PC-9 (cell line): Measurements from ENCODE around the gene MPHOSPH8. TPM values are rescaled to one million over a fixed set of nuclear protein-coding genes. Genes with fewer than 3 reads are reported as not detected.
"Not testable (repeated sequence)": the region's sequence is repeated elsewhere in the genome, so short reads cannot be mapped to it uniquely, and the experiment has no call there.

Experiments used
- BruUV-seq: library from RNA; stranded (reverse); fragments of 400-500 nt; replicated peaks from 2 replicates; lab custom pipeline; 2021; lab: Mats Ljungman, UMichigan
- CTCF ChIA-PET: fragments of 300-600 bp; sonication (Branson Sonifier 250); formaldehyde crosslinking; loops from one replicate; lab custom pipeline; 2022; ENCODE audit warnings: antibody characterized with exemption; lab: Charles Lee
- POLR2A ChIA-PET: fragments of 300-600 bp; sonication (Branson Sonifier 250); formaldehyde crosslinking; loops from one replicate; lab custom pipeline; 2022; ENCODE audit warnings: antibody characterized with exemption; ENCODE audit not compliant: unreplicated experiment; lab: Charles Lee
- DNase-seq, 2 experiments: peaks; one replicate each; pipeline versions ENCODE4 v3.0.0 to v3.0.0-alpha.2; 2015 to 2022; ENCODE audit warnings: mixed read lengths in 1 of 2
- H2AFZ ChIP-seq: fragments of 200-600 bp; sonication (generic); 2 replicates; pipeline ENCODE4 v1.8.1; 2017; ENCODE audit warnings: antibody characterized with exemption
- H3F3A ChIP-seq: fragments of 200-600 bp; sonication (generic); 2 replicates; pipeline ENCODE4 v1.8.1; 2017; ENCODE audit warnings: antibody characterized with exemption, mild to moderate bottlenecking, low read depth; ENCODE audit not compliant: insufficient read depth
- H3K27ac ChIP-seq: fragments of 200-600 bp; sonication (generic); 2 replicates; pipeline ENCODE4 v1.6.1; 2016; ENCODE audit warnings: mixed run types
- H3K27me3 ChIP-seq: fragments of 200-600 bp; sonication (generic); 2 replicates; pipeline ENCODE4 v1.6.1; 2016; ENCODE audit warnings: low read depth, mixed run types; ENCODE audit not compliant: insufficient read depth
- H3K36me3 ChIP-seq: fragments of 200-600 bp; sonication (generic); 2 replicates; pipeline ENCODE4 v1.6.1; 2016; ENCODE audit warnings: low read depth, mixed run types
- H3K4me1 ChIP-seq: fragments of 200-600 bp; sonication (generic); replicated peaks from 2 replicates; pipeline ENCODE4 v1.6.1; 2016; ENCODE audit warnings: mixed run types; ENCODE audit not compliant: insufficient read depth
- H3K4me2 ChIP-seq: fragments of 200-600 bp; sonication (generic); 2 replicates; pipeline ENCODE4 v1.6.1; 2017; ENCODE audit warnings: mixed run types
- H3K4me3 ChIP-seq: fragments of 200-600 bp; sonication (generic); 2 replicates; pipeline ENCODE4 v1.6.1; 2016; ENCODE audit warnings: mixed run types
- H3K79me2 ChIP-seq: fragments of 200-600 bp; sonication (generic); 2 replicates; pipeline ENCODE4 v1.6.1; 2017; ENCODE audit warnings: low read depth, mixed run types
- H3K9me2 ChIP-seq: fragments of 200-600 bp; sonication (generic); 2 replicates; pipeline ENCODE4 v1.8.1; 2017; ENCODE audit warnings: mild to moderate bottlenecking; ENCODE audit not compliant: insufficient read depth
- H3K9me3 ChIP-seq: fragments of 200-600 bp; sonication (generic); 2 replicates; pipeline ENCODE4 v1.8.1; 2016; ENCODE audit warnings: low read depth; ENCODE audit not compliant: insufficient read depth
- H4K20me1 ChIP-seq: fragments of 200-600 bp; sonication (generic); 2 replicates; pipeline ENCODE4 v1.8.1; 2017; ENCODE audit not compliant: insufficient read depth
- EZH2 ChIP-seq: fragments of 200-600 bp; sonication (generic); IDR thresholded peaks from 2 replicates; pipeline ENCODE4 v1.8.0; 2017; ENCODE audit warnings: antibody characterized with exemption, low read depth
- intact Hi-C: fragments of 100-400 bp; cut with micrococcal nuclease; formaldehyde crosslinking; loops from one replicate; pipeline ENCODE4 v1.10.0; 2022; ENCODE audit not compliant: unreplicated experiment
- total RNA-seq: library from RNA; stranded (reverse); gene quantifications from 2 replicates; pipeline ENCODE4 v1.2.3, GENCODE V29; 2021
- TF ChIP-seq, protein P1 (sequence below): fragments of 200-600 bp; sonication (generic); conservative IDR thresholded peaks from 2 replicates; pipeline ENCODE4 v1.6.1; 2017; ENCODE audit warnings: mixed run types, antibody characterized with exemption, mild to moderate bottlenecking, moderate library complexity

MPHOSPH8 gene
- total RNA-seq, 1 experiment from 2014 or later = 17.0 TPM

DNA sequence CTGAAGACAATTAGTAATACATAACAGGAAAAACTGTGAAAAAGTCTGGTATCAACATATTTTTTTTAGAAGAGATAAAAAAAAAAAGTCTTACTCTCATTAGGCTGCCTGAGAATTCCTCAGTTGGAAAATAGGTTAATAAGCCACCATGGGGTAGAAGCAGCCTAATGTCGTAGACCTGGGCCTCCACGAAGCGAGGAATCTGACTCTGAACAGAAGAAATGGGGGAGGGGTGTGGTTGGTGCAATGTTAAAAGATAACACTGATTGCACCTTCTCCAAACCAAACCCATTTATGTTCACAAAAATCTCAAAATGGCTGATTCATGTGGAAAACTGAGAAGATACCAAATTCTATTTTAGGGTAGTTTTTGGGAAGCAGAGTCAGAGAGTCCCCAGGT is 62.4 kb downstream of the MPHOSPH8 start:
- Histone ChIP-seq H2AFZ (no peak overlapping the region), H3K4me1 (no peaks in the 10 kb centered on the region; the same call in 1 of the 2 replicates), H3K4me2 (no peak overlapping the region), H3K79me2 (peaks cover 26% of the 10 kb centered on the region; the same call in 1 of the 2 replicates), H3K36me3 (peaks cover 4% of the 10 kb centered on the region; the same call in 1 of the 2 replicates), H3K9me3 (no peaks in the 10 kb centered on the region), H3K27me3 (no peaks in the 10 kb centered on the region), H3K27ac (no peak overlapping the region), H3F3A (peaks cover 17% of the 10 kb centered on the region), H3K4me3 (no peak overlapping the region), H4K20me1 (no peaks in the 10 kb centered on the region; the same call in none of the 2 replicates), H3K9me2 (no peaks in the 10 kb centered on the region)
- no peak for DNase-seq
- ChIA-PET CTCF (no interaction called here), POLR2A (no interaction called here)
- no peak for TF ChIP-seq EZH2
- TF ChIP-seq, protein P1, sequence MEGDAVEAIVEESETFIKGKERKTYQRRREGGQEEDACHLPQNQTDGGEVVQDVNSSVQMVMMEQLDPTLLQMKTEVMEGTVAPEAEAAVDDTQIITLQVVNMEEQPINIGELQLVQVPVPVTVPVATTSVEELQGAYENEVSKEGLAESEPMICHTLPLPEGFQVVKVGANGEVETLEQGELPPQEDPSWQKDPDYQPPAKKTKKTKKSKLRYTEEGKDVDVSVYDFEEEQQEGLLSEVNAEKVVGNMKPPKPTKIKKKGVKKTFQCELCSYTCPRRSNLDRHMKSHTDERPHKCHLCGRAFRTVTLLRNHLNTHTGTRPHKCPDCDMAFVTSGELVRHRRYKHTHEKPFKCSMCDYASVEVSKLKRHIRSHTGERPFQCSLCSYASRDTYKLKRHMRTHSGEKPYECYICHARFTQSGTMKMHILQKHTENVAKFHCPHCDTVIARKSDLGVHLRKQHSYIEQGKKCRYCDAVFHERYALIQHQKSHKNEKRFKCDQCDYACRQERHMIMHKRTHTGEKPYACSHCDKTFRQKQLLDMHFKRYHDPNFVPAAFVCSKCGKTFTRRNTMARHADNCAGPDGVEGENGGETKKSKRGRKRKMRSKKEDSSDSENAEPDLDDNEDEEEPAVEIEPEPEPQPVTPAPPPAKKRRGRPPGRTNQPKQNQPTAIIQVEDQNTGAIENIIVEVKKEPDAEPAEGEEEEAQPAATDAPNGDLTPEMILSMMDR = no peak
- intact Hi-C loops = no loop called here
- no TSS peak for BruUV-seq

DNA sequence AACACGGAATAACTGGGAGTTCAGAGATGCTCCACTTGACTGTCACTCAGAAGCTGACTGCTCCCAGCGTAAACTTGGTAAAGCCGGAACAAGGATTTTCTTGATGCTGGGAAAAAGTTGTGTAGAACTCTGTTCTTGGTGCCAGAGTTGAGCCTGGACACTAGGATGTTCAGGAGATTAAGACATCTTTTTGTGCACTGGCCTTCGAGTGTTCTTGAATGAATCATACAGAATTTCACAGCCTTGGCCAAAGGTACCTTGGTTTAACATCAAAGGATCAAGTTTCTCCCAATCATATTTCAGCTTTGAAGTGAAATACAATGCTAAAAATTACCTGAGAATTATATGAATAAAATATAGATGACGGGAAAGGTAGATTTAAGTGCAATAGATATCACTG is 67.5 kb downstream of the MPHOSPH8 start:
- H4K20me1 ChIP-seq, DNase-seq, H3K9me3 ChIP-seq, POLR2A ChIA-PET, H2AFZ ChIP-seq, BruUV-seq, CTCF ChIA-PET, H3K4me3 ChIP-seq, H3K9me2 ChIP-seq, H3K36me3 ChIP-seq, H3K27me3 ChIP-seq, H3K4me2 ChIP-seq, H3K4me1 ChIP-seq, H3K27ac ChIP-seq: not testable (repeated sequence)
- H3K79me2 ChIP-seq = peaks cover 11% of the 10 kb centered on the region
- peaks cover 15% of the 10 kb centered on the region for H3F3A ChIP-seq
- intact Hi-C loops = loop anchor here (10.0 kb wide), 1 partner anchor 496 kb away; no protein-coding TSS in a partner anchor

DNA sequence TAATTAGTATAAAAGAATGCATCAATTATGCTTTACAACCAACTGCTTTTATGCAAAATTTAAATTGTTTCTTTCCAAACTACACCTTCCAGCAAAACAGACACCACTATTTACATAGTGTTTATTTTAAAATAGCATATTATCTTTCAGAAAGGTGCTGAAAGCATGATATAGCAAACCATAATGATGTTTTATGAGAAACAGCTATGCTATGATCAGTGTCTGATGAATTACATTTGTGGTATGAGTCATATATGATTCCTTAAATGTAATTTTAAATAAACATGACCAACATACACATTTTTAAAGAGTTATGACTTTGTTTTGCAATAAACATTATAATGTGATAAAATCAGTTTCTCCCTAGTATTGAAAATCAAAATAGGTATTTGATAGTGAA is 68.2 kb downstream of the MPHOSPH8 start:
- H3K27me3 ChIP-seq, H2AFZ ChIP-seq, H3K9me3 ChIP-seq, H4K20me1 ChIP-seq, H3K4me2 ChIP-seq, H3K4me3 ChIP-seq, H3K79me2 ChIP-seq, H3K36me3 ChIP-seq, POLR2A ChIA-PET, DNase-seq, H3K9me2 ChIP-seq, H3K27ac ChIP-seq, BruUV-seq, H3K4me1 ChIP-seq: not testable (repeated sequence)
- intact Hi-C loops = loop anchor here (10.0 kb wide), 1 partner anchor 497 kb away; no protein-coding TSS in a partner anchor
- CTCF ChIA-PET = interaction anchor here (0.6 to 0.7 kb wide), 2 partner anchors 10 to 472 kb away, joined by 3 to 6 read pairs; no protein-coding TSS in a partner anchor
- H3F3A ChIP-seq = peaks cover 17% of the 10 kb centered on the region

DNA sequence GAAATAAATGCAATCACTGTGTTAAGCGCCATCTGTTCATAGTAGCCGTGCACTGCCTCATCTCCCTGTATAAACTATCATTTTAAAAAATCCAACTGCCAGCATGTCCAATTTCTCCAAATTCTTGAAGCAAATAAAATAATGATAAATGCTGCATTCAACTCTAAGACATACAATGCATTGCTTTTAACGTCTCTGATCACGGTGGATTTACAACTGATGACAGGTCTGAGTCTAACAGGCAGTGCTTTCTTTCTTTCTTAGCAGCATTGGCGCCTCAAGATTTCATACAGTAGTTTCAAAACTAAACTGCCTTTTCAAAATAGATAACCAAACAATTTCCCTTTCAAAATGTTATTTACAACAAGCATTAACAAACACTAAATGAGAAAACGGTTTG is 70.8 kb downstream of the MPHOSPH8 start:
- Histone ChIP-seq H4K20me1 (peaks cover 14% of the 10 kb centered on the region), H3F3A (peaks cover 32% of the 10 kb centered on the region)
- H3K4me3 ChIP-seq, H3K36me3 ChIP-seq, DNase-seq, H3K9me3 ChIP-seq, H3K27me3 ChIP-seq, H2AFZ ChIP-seq, POLR2A ChIA-PET, H3K27ac ChIP-seq, BruUV-seq, H3K9me2 ChIP-seq, H3K79me2 ChIP-seq, H3K4me2 ChIP-seq, CTCF ChIA-PET, H3K4me1 ChIP-seq: not testable (repeated sequence)
- intact Hi-C loops = loop anchor here (10.0 kb wide), 1 partner anchor 499 kb away; no protein-coding TSS in a partner anchor

GRCh38 chr13:19709039-19709438 is 75.6 kb downstream of the MPHOSPH8 start:
- H3K9me3 ChIP-seq, BruUV-seq, DNase-seq, H2AFZ ChIP-seq, H3K4me2 ChIP-seq, H3K4me3 ChIP-seq, H3K27me3 ChIP-seq, H3K4me1 ChIP-seq, H3K9me2 ChIP-seq, H4K20me1 ChIP-seq, H3K27ac ChIP-seq, POLR2A ChIA-PET, H3K36me3 ChIP-seq, CTCF ChIA-PET: not testable (repeated sequence)
- intact Hi-C loops = loop anchor here (10.0 kb wide), 1 partner anchor 504 kb away; no protein-coding TSS in a partner anchor
- H3F3A ChIP-seq = peaks cover 20% of the 10 kb centered on the region
- peaks cover 18% of the 10 kb centered on the region; the same call in 1 of the 2 replicates for H3K79me2 ChIP-seq

- intact Hi-C loops = loop anchor here (10.0 kb wide), 1 partner anchor 505 kb away; no protein-coding TSS in a partner anchor
- H3K4me3 ChIP-seq, BruUV-seq, DNase-seq, H3K9me3 ChIP-seq, H3K27me3 ChIP-seq, POLR2A ChIA-PET, H4K20me1 ChIP-seq, H3K9me2 ChIP-seq, H3K36me3 ChIP-seq, CTCF ChIA-PET, H2AFZ ChIP-seq, H3K4me1 ChIP-seq, H3K4me2 ChIP-seq, H3K27ac ChIP-seq: not testable (repeated sequence)
- Histone ChIP-seq H3F3A (peaks cover 20% of the 10 kb centered on the region), H3K79me2 (peaks cover 19% of the 10 kb centered on the region; the same call in 1 of the 2 replicates)
Observed at GRCh38 chr13:19709782-19710181, 76.3 kb downstream of the MPHOSPH8 start.
